A204.1 (cell line): Measurements from ENCODE around the gene PPP1R16B.

Experiments used
- FAIRE-seq: peaks from 2 replicates; lab custom pipeline; 2012; peaks lifted over from hg19 to GRCh38; lab: Jason Lieb, UNC

The PPP1R16B gene

GRCh38 chr20:38896009-38896594, 90.6 kb downstream of the PPP1R16B start:
- FAIRE-seq, result no peak

GRCh38 chr20:38897267-38897666, 91.8 kb downstream of the PPP1R16B start:
- FAIRE-seq, result no peak

DNA sequence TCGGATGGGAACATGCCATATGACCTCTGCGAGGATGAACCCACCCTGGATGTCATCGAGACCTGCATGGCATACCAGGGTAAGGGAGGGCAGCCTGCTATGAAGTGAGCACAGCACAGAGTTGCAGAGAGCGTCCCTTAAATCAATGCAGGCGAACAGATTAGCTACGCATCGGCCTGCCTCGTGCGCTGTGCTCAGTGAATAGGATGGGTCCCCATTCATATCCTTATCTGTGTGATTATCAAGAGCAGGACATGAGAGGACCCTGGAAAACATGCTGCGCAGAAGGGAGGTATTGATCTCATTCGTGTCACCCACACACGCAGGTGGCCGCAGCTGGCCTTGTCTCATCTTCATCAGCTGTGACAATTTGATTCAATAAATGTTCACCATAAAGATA, 95.1 kb downstream of the PPP1R16B start:
- FAIRE-seq, result no peak

- FAIRE-seq, result no peak
Observed at GRCh38 chr20:38902601-38903000, 97.1 kb downstream of the PPP1R16B start.

DNA sequence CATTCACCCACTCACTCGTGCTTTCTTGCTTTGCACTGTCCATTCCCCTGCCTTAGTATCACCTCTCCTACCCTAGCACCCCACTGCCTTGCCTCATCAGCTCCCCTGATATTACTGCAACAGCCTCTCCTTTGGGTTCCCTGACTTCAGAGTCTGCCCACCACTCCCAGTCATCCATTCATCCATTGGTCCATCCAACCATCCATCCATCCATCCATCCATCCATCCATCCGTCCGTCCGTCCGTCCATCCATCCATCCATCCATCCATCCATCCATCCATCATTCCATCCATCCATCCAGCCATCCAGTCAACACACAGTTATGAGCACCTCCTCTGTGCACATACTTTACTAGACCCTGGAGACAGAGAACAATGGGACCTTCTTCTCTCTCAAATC, 97.8 kb downstream of the PPP1R16B start:
- FAIRE-seq, result no peak

- no peak for FAIRE-seq
Observed at GRCh38 chr20:38905375-38905774, 99.9 kb downstream of the PPP1R16B start.

DNA sequence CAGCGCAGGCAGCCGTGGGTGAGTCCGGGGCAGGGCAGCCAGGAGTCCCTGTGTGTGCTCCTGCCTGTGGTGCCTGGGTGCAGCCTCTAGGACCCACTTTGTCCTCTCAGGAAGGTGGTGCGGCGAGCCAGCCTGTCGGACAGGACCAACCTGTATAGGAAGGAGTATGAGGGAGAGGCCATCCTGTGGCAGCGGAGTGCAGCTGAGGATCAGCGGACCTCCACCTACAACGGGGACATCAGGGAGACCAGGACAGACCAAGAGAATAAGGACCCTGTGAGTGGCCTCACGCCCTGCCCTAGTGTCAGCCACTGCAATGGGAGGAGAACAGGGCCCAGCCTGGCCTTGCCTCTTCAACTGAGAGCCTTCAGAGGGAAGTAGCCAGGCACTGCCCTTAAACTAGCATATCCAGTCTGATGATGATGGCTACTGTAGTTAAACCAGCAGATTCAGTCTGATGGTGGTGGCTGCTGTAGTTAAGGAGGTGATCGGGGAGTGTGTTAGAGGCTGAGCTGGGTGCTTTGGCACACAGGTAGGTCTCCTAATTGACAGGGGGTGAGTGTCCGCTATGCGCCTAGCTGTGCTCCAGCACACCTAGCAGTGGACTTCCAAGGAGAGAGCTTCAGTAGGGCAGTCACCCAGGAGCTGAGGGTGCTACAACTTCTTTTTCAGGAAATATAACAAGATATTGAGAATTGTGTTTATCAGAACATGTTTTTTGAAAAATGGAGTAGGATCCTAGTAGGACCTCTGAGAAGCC, 102.6 kb downstream of the PPP1R16B start:
- no peak for FAIRE-seq

DNA sequence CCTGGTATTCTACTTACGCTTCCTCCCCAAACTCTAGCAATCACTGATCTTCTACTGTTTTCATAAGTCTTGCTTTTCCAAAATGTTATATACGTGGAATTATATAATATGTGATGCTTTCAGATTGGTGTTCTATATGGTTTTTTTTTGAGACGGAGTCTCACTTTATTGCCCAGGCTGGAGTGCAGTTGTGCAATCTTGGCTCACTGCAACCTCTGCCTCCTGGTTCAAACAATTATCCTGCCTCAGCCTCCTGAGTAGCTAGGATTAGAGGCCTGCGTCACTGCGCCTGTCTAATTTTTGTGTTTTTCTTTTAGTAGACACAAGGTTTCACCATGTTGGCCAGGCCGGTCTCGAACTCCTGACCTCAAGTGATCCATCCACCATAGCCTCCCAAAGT, 109.9 kb downstream of the PPP1R16B start:
- no peak for FAIRE-seq

GRCh38 chr20:38917657-38918056, 112.2 kb downstream of the PPP1R16B start:
- FAIRE-seq, result no peak

- FAIRE-seq, result no peak
Observed at GRCh38 chr20:38918172-38918571, 112.7 kb downstream of the PPP1R16B start.

- FAIRE-seq, result no peak
Observed at GRCh38 chr20:38919683-38920082, 114.2 kb downstream of the PPP1R16B start.

DNA sequence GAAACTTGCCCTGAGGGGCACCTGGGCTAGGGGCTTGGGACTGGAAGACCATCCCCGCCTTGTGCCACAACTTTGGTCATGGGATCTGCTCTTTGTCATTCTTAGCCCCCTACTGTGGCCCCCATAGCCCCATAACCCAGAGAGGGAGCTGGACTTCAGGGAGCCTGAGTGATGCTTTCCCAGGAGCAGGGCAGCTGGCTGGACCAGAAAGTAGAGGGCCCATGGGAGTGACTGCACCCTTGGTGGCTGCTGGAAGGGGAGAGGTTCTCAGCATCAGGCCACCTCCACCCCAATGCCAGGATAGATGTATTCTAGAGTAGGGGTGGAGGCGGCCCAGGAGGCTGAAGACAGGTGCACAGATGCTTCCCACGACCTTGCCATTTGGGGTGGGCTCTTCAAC, 114.9 kb downstream of the PPP1R16B start:
- FAIRE-seq, result no peak

GRCh38 chr20:38920851-38921250, 115.4 kb downstream of the PPP1R16B start:
- FAIRE-seq, result no peak

- FAIRE-seq, result no peak
Observed at GRCh38 chr20:38924718-38925117, 119.2 kb downstream of the PPP1R16B start.

DNA sequence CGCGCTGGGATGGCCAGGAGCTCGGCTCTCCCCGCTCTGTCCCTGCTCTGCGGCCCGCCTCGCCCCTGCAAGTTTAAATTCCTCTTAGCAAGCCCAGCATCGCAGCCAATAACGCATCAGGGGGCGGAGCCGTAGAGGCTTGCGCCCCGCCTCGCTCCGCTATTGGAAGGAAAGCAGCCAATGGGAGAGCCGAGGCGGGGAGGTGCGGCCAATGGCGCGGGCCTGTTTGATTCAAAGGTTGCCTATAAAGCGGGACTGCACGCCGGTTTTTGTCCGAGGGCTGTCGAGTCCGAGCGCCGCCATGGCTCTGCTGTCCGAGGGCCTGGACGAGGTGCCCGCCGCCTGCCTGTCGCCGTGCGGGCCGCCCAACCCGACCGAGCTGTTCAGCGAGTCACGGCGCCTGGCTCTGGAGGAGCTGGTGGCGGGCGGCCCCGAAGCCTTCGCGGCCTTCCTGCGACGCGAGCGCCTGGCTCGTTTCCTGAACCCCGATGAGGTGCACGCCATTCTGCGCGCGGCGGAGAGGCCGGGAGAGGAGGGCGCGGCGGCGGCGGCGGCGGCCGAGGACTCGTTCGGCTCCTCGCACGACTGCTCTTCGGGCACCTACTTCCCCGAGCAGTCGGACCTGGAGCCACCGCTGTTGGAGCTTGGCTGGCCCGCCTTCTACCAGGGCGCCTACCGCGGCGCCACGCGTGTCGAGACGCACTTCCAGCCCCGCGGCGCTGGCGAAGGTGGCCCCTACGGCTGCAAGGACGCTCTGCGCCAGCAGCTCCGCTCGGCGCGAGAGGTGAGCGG, 120.8 kb downstream of the PPP1R16B start, which contains the start of gene FAM83D:
Gene FAM83D (plus strand): TSS at position 276 of the 792 bp plus-strand sequence. CDS start 26 bp downstream, at position 302.
- FAIRE-seq, result peak; percentile 96

GRCh38 chr20:38926934-38927616, 121.6 kb downstream of the PPP1R16B start:
- FAIRE-seq, result no peak

GRCh38 chr20:38927902-38928578, 122.5 kb downstream of the PPP1R16B start:
- no peak for FAIRE-seq

DNA sequence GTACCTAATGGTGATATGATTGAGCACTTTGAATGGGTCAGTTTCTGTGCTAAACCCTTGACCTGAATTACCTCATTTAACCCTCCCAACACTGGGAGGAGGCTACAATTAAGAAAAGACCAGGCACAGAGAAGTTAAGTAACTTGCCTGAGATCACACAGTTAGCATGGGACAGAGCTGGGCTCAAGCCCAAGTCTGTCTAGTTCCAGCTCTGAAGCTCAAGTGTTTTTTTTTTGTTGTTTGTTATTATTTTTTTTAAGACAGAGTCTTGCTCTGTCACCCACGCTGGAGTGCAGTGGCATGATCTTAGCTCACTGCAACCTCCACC, 124.7 kb downstream of the PPP1R16B start:
- no peak for FAIRE-seq

- FAIRE-seq, result no peak
Observed at GRCh38 chr20:38931984-38932383, 126.5 kb downstream of the PPP1R16B start.

- no peak for FAIRE-seq
Observed at GRCh38 chr20:38932457-38933120, 127.1 kb downstream of the PPP1R16B start.

DNA sequence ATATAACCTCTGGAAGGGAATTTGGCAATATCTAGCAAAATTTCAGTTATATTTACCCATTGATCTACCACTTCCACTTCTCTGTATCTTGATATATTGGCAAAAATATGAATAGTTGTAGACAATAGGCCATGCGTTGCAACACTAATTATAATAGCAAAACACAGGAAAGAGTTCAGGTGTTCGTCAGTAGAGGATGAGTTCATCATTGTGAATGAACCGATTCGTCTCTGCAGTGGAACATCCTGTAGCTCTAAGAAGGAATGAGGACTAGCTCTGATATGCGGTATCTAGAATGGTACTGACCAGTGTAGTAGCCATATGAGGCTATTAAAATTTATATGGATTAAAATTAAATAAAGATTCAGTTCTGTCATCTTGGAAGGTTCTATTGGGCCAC, 129.0 kb downstream of the PPP1R16B start:
- FAIRE-seq, result no peak

- FAIRE-seq, result no peak
Observed at GRCh38 chr20:38935285-38935684, 129.8 kb downstream of the PPP1R16B start.
